ENCODE measurements around the gene PATE4. TPM values are rescaled to one million over a fixed set of nuclear protein-coding genes. Genes with fewer than 3 reads are reported as not detected.

Gene PATE4
- total RNA-seq, result not detected in 2 replicates

DNA sequence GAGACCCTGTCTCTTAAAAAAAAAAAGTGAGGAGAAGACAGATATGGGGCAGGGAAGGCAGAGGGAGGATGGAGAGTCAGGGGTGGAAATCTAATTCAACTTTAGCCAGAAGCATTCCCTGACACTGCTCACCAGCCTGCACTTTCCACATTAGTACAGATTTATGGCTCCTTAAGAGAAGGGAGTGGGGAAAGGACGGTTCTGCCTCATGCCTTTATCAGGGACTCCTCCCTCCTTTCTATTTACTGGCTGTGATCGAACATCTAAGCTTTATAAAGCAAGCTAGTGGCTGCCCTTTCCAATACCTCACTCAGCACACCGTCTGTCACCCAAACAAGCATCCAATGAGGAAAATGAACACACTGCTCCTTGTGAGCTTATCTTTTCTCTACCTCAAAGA is at the start of gene PATE4:
Gene PATE4, plus strand, starts transcription at position 301 of the 400 bp plus-strand sequence. Its CDS starts 44 bp downstream, at position 345.

GRCh38 chr11:125787827-125788226 is 45.3 kb upstream of the PATE4 start, which contains the start of gene PATE3:
TSS of gene PATE3 (plus strand) at chr11:125788127. CDS start at chr11:125788152, 25 bp downstream.

DNA sequence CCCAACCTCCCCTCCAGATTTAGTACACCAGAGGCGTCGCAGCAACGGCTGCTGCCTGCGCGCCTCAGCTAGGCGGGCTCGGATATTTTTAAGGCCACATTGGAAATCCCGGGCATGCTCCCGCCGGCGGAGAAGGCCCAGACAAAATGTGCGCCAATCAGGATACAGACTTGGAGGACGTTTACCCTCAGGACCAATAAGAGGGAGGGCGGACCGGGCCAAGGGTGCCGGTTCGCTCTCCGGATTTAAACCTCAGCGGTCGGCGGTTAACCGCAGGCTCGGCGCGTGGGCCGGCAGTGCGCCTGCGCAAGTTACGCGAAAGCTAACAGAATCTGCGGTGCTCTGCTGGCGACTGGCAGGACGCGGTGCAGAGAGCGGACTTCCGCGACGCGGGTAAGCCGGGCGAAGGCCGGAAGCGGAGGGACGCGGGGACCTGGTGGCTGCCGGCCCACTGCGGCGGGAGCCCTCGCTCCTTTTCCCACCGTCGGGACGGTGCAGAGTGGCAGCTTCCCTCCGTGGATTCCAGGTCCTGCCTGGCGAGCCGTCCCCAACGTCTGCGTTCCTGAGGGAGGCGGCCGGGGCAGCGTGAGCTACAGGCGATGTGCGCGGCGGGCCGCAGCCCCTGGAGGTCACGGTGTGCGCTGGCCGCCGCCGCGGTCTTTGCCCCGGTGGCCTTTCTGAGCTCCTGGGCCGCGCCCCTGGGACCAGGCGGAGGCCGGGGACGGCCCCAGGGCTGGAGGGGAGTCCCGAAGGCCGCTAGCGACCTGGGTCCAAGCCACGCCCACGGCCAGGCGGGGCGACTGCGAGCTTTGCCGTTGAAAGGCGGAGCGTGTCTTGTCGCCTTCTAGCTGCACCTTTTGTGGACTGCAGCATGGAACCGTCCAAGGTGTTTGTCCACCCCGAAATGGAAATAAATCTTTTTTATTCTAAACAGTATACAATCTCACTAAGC is 54.5 kb downstream of the PATE4 start, which contains the start of gene HYLS1:
Gene HYLS1, plus strand, starts transcription at position 296 of the 952 bp plus-strand sequence. CDS start 11,701 bp downstream, outside the sequence.

Other genes with a start within 250 kb of the PATE4 start
- 229 and 270 TPM in 2 replicates for gene STT3A, start 240.5 kb upstream of the PATE4 start, total RNA-seq
- gene CHEK1, start 208.2 kb upstream of the PATE4 start, total RNA-seq, result 25.7 and 38.6 TPM in 2 replicates
- not detected in 2 replicates for gene ACRV1, start 152.5 kb upstream of the PATE4 start, total RNA-seq
- gene PATE1, start 87.0 kb upstream of the PATE4 start, total RNA-seq, result not detected in 2 replicates
- not detected in 2 replicates for gene PATE2, start 54.5 kb upstream of the PATE4 start, total RNA-seq
- not detected in 2 replicates for gene PATE3, start 45.2 kb upstream of the PATE4 start, total RNA-seq
- 6.6 and 8.1 TPM in 2 replicates for gene HYLS1, start 54.4 kb downstream of the PATE4 start, total RNA-seq
- gene PUS3, start 69.9 kb downstream of the PATE4 start, total RNA-seq, result 7.8 and 17.9 TPM in 2 replicates
- not detected in 2 replicates for gene DDX25, start 71.2 kb downstream of the PATE4 start, total RNA-seq
- not detected in 2 replicates for gene VSIG10L2, start 112.7 kb downstream of the PATE4 start, total RNA-seq
- gene CDON, start 229.6 kb downstream of the PATE4 start, total RNA-seq, result 0.58 and 1.8 TPM in 2 replicates

All from myometrial cell (primary cell).